ENCODE measurements around the gene EIF3I.

Gene EIF3I

GRCh38 chr1:32266921-32267591 is 44.8 kb downstream of the EIF3I start:
- DNase-seq: peak; percentile 81

GRCh38 chr1:32269744-32270143 is 47.5 kb downstream of the EIF3I start:
- DNase-seq: no peak

GRCh38 chr1:32272557-32273390 is 50.6 kb downstream of the EIF3I start:
- no peak for DNase-seq

DNA sequence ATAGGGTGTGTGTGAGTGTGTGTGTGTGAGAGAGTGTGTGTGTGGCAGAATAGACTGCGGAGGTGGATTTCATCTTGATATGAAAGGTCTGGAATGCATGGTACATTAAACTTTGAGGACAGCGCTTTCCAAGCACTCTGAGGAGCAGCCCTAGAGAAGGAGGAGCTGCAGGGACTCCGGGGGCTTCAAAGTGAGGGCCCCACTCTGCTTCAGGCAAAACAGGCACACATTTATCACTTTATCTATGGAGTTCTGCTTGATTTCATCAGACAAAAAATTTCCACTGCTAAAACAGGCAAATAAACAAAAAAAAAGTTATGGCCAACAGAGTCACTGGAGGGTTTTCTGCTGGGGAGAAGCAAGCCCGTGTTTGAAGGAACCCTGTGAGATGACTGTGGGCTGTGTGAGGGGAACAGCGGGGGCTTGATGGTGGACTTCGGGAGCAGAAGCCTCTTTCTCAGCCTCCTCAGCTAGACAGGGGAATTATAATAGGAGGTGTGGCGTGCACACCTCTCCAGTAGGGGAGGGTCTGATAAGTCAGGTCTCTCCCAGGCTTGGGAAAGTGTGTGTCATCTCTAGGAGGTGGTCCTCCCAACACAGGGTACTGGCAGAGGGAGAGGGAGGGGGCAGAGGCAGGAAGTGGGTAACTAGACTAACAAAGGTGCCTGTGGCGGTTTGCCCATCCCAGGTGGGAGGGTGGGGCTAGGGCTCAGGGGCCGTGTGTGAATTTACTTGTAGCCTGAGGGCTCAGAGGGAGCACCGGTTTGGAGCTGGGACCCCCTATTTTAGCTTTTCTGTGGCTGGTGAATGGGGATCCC is 51.4 kb downstream of the EIF3I start:
- DNase-seq: no peak

DNA sequence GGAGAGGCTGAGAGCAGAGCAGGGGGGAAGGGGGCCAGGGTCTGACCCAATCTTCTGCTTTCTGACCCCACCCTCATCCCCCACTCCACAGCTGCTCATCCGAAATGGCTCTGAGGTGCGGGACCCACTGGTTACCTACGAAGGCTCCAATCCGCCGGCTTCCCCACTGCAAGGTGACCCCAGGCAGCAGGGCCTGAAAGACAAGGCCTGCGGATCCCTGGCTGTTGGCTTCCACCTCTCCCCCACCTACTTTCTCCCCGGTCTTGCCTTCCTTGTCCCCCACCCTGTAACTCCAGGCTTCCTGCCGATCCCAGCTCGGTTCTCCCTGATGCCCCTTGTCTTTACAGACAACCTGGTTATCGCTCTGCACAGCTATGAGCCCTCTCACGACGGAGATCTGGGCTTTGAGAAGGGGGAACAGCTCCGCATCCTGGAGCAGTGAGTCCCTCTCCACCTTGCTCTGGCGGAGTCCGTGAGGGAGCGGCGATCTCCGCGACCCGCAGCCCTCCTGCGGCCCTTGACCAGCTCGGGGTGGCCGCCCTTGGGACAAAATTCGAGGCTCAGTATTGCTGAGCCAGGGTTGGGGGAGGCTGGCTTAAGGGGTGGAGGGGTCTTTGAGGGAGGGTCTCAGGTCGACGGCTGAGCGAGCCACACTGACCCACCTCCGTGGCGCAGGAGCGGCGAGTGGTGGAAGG is 52.6 kb downstream of the EIF3I start:
- DNase-seq: no peak

GRCh38 chr1:32275424-32275823 is 53.2 kb downstream of the EIF3I start:
- no peak for DNase-seq

GRCh38 chr1:32276032-32276782 is 54.0 kb downstream of the EIF3I start:
- DNase-seq: no peak
